Stimulated activated CD4-positive, alpha-beta T cell treated with anti-CD3 and anti-CD28 coated beads, Interleukin-12 subunit alpha, Interleukin-12 subunit beta, amount 100 ng/mL, for 48 hours (primary cell): Measurements from ENCODE around the gene MAPK12.

ENCODE experiments used
- DNase-seq, 3 donors: peaks; one replicate each; pipeline ENCODE4 v3.0.0-alpha.2; 2020; ENCODE audit warnings: low read depth in 2 of 3, low spot score in 1 of 3

The MAPK12 gene

DNA sequence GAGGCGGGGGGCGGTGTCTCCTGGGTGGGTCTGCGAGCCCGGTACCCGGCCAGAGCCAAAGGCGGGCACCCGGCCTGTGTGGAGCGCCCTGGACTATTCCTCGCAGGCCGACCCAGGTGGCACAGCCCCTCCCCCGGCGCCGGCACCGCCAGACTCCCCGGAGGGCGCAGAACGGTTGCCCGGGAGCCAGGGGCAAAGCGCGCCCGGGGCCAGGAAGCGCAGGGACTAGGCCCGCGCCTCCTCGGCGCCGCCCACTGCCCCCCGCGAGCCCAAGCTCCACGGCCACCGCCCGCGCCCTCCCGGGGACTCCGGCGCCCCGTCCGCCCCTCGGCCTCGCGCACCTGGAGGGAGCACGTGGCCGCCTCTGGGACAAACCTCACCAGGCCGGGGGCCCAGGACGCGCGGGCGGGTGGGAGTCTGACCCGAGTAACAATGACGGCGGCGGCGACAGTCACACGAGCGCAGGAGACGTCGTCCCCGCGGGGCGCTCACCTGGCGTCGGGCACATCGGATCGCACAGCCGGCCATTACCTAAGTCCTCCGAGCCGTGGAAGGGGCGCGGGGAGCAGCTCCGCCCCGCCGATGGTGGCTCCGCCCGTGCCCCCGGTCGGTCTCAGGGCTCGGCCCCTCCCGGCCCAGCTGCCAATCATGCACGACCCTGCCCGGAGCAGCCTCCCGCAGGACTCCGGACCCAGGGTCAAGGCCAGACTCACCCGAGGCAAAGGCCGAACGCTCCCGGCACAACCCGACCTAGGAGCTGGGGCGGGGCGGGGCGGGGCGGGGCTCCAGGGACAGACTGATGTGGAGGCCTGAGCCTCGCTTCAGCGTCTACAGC lies 38.5 kb upstream of the MAPK12 start:
- DNase-seq = no peak

GRCh38 chr22:50298937-50299784 lies 37.7 kb upstream of the MAPK12 start:
- DNase-seq = no peak

- no peak for DNase-seq
Observed at GRCh38 chr22:50298266-50298637, 36.8 kb upstream of the MAPK12 start.

GRCh38 chr22:50297510-50298265 lies 36.2 kb upstream of the MAPK12 start:
- DNase-seq = no peak

DNA sequence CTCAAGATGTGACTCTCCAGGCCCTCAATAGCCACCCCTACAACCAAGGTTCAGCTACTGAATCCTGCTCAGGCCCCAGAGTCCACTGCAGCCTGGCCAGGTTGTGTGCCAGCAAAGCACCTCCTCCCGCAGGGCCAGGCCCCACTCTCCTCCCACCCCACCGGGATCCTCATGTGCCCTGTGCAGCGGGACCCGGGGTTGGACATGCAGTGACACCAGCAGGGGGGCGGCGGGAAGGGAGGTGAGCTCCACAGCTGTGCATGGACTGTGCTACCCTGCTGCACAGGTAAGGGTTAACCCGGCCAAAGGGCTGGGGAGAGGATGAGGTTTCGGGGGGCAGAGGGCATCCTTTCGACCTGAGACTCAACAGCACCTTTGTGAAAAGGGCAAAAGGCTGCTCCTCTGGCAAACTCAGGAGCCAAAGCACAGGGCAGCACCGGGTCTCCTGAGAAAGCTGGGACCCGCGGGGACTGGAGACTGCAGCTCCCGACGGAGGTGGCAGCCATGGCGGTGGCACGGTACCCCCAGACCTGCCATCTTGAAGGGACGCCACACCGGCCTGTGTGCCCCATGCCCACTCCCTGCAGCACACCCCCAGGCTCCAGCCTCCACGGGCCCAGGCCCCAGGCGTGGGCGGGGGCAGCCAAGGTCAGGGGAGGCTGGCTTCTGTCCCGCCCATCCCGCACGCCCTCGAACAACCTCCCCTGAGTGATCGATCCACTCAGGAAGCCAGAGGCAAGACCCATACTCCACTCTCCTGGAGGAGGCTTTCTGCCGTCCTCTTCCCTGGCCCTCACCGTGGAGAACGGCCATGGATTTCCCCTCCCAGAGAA lies 35.4 kb upstream of the MAPK12 start:
- no peak for DNase-seq

DNA sequence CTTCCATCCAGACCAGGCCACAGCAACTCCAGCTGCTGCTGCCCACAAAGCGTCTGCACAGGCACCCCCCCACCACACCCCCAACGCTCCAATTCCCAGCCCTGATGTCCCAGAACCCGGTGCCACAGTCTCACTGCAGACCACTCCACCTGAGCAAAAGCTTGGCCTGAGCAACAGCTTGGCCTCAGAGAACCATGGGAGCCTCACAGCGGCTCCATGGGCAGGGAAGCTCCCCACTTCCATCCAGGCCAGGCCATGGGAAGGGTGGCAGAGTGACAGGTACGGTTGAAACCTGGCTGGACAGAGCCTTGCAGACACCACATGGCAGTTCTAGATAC lies 32.8 kb upstream of the MAPK12 start:
- no peak for DNase-seq

- DNase-seq = no peak
Observed at GRCh38 chr22:50293441-50294318, 32.2 kb upstream of the MAPK12 start.

DNA sequence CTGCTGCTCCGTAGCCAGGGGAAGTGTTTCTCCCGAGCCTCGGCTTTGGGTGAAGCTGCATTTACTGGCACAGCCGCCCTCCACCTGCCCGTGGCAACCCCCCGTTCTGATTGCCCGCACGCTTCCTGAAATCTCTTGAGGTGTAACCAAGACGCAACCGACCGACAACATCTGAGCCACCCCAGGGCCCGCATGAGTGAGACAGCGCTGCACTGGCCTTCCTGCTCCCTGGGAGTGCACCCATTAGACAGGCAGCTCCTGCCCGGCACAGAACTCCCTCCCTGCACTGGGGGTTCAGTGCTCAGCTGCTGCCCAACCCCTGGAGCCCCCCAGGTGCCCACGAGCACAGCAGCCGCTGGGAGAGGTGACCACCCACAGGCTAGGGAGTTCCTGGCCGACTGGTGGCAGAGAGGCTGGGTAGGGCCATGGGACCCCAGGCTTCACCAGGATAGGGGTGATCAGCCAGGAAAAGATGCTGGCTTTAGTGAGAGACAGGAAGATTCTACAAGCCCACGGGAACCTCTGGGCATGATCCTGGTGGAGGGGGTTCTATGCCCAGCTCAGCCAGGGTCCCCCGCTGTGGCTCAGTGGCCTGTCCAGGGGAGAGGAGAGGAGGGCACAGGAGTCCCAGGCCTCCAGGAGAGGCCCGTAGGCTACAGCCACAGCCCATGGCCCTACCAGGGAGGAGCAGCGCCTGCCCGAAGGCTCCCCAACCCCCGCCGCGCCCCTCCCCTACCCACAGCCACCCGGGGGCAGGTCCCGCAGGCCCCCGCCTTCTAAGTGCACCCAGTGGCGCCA lies 31.4 kb upstream of the MAPK12 start:
- no peak for DNase-seq

GRCh38 chr22:50289942-50290630 lies 28.6 kb upstream of the MAPK12 start:
- DNase-seq = no peak

- no peak for DNase-seq
Observed at GRCh38 chr22:50289151-50289941, 27.9 kb upstream of the MAPK12 start.

- no peak for DNase-seq
Observed at GRCh38 chr22:50287731-50288130, 26.2 kb upstream of the MAPK12 start.

- no peak for DNase-seq
Observed at GRCh38 chr22:50286701-50287318, 25.3 kb upstream of the MAPK12 start.

DNA sequence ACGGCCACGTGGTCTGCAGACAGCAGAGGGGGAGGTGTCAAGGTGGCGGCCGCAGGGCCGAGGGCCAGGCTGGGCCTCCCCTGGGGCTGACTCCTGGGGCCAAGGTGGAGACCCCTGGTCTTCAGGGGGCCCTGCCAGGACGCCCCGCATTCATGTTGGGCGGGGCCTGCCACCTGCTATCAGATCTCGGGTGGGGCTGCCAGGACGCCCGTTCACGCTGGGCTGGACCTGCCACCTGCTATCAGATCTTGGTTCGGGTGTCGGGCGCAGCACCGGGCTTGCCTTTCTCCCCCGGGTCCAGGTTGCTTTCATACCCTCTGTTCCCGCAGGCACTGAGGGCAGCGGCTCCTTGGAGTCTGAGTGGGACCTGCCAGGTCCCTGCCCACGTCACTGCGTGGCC lies 24.8 kb upstream of the MAPK12 start:
- no peak for DNase-seq

DNA sequence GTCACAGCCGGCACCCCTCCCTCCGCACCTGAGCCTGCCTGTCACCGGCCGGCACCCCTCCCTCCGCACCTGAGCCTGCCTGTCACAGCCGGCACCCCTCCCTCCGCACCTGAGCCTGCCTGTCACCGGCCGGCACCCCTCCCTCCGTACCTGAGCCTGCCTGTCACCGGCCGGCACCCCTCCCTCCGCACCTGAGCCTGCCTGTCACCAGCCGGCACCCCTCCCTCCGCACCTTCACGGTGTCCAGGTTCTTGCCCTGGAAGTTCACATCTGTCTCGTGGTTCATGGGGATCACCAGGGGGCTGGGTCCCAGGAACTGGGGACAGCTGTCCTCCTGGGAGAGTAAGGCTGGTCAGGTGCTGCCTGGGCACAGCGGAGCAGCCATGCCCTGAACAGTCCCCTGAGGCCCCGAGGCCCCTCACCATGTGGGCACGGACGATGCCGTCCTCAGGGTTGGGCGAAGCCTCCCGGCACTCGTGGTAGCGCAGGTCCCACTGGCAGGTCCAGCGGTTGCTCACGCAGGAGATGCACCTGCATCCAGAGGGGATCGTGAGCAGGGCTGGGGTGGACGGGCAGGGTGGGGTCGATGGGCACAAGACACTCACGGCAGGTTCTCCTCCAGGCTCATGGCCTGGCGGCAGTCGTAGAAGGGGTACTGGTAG lies 24.2 kb upstream of the MAPK12 start:
- DNase-seq = no peak

- no peak for DNase-seq
Observed at GRCh38 chr22:50284479-50284878, 23.0 kb upstream of the MAPK12 start.

- no peak for DNase-seq
Observed at GRCh38 chr22:50283821-50284220, 22.3 kb upstream of the MAPK12 start.
